Measurements from ENCODE around the gene PLXNA3.

- TF ChIP-seq TCF7L2 (IDR thresholded peaks at IDR 0.05; ENCODE audit: low read depth, low read length): no peak
- TF ChIP-seq, protein P1, sequence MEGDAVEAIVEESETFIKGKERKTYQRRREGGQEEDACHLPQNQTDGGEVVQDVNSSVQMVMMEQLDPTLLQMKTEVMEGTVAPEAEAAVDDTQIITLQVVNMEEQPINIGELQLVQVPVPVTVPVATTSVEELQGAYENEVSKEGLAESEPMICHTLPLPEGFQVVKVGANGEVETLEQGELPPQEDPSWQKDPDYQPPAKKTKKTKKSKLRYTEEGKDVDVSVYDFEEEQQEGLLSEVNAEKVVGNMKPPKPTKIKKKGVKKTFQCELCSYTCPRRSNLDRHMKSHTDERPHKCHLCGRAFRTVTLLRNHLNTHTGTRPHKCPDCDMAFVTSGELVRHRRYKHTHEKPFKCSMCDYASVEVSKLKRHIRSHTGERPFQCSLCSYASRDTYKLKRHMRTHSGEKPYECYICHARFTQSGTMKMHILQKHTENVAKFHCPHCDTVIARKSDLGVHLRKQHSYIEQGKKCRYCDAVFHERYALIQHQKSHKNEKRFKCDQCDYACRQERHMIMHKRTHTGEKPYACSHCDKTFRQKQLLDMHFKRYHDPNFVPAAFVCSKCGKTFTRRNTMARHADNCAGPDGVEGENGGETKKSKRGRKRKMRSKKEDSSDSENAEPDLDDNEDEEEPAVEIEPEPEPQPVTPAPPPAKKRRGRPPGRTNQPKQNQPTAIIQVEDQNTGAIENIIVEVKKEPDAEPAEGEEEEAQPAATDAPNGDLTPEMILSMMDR (IDR thresholded peaks at IDR 0.05): no peak
- TF ChIP-seq, protein P2, sequence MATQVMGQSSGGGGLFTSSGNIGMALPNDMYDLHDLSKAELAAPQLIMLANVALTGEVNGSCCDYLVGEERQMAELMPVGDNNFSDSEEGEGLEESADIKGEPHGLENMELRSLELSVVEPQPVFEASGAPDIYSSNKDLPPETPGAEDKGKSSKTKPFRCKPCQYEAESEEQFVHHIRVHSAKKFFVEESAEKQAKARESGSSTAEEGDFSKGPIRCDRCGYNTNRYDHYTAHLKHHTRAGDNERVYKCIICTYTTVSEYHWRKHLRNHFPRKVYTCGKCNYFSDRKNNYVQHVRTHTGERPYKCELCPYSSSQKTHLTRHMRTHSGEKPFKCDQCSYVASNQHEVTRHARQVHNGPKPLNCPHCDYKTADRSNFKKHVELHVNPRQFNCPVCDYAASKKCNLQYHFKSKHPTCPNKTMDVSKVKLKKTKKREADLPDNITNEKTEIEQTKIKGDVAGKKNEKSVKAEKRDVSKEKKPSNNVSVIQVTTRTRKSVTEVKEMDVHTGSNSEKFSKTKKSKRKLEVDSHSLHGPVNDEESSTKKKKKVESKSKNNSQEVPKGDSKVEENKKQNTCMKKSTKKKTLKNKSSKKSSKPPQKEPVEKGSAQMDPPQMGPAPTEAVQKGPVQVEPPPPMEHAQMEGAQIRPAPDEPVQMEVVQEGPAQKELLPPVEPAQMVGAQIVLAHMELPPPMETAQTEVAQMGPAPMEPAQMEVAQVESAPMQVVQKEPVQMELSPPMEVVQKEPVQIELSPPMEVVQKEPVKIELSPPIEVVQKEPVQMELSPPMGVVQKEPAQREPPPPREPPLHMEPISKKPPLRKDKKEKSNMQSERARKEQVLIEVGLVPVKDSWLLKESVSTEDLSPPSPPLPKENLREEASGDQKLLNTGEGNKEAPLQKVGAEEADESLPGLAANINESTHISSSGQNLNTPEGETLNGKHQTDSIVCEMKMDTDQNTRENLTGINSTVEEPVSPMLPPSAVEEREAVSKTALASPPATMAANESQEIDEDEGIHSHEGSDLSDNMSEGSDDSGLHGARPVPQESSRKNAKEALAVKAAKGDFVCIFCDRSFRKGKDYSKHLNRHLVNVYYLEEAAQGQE (IDR thresholded peaks at IDR 0.05; ENCODE audit: insufficient read depth in 1 of 2, low read depth in 2 of 2, low read length in 1 of 2): no peak
- no peak for TF ChIP-seq POLR2AphosphoS5 (IDR thresholded peaks at IDR 0.05; ENCODE audit: low read depth, low read length)
Measured at GRCh38 chrX:154466036-154466435, 8.0 kb downstream of the PLXNA3 start.

Measured in Panc1 (cell line).